Heart left ventricle (tissue), 13 donors: ENCODE measurements around the gene LAMA2.

Experiments
- CTCF ChIP-seq, 12 donors: fragments of 200-600 bp; sonication (generic) in 4 of 12; IDR thresholded peaks; one replicate each; pipeline versions ENCODE4 v1.5.0 to v1.8.0; 2018 to 2022; ENCODE audit warnings: antibody characterized with exemption in 12 of 12, mild to moderate bottlenecking in 5 of 12
- POLR2A ChIP-seq, 2 donors: fragments of 450-650 bp; IDR thresholded peaks; one replicate each; pipeline ENCODE4 v1.6.1; 2017; ENCODE audit warnings: antibody characterized with exemption in 2 of 2, mild to moderate bottlenecking in 2 of 2, moderate library complexity in 2 of 2
- donor health status: ischemic (EF 13 %, LVEDD 7.1; RV severe dilation, severe dysfunction).
- donor health status: DM: no; HTN: yes; CAD: no.
- donor health status: DM: no; HTN: no; CAD: no.
- donor health status: ischemic (EF 25% LVEDD 6.9; RV normal size, moderate dysfunction).
- donor health status: ischemic (EF 25% LVEDD 5.7; RV mildly dilated, moderate dysfunction).
- donor health status: ischemic (EF 35%, LVEDD 5.7; RV mildly dilated, moderate dysfunction).
- donor health status: nonischemic (EF 11% LVEDD 7.7; RV severe dilation, severe dysfunction).
- donor health status: DM: yes; HTN: yes; CAD: no.
- donor health status: PGD.
- donor health status: ischemic (EF 29% LVEDD 5.4; RV normal size, mild dysfunction).
- donor health status: nonischemic (EF 23%, LVEDD 6.1; RV moderate dilation, normal function).

DNA sequence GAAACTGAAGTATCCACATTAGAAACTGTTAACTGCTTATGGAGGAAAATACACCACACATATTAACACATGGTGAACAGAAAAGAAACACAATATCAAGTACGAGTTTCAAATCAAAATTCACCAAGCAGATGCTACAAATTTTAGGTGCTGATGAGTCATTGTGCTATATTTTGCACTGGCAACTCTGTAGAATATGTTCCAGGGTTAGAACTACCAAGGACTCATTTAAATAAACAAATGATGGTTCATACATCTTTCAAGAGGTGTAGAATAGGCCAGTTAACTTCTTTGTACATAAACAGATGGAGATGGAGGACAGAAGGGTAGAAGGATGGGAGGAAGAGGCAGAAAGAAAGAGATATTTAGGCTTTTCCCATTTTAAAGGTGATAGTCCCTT lies 642.1 kb downstream of the LAMA2 start:
- no peak for TF ChIP-seq CTCF (IDR thresholded peaks at IDR 0.05)
- TF ChIP-seq POLR2A (IDR thresholded peaks at IDR 0.05), result no peak
